Superior temporal gyrus (tissue), 1 donor: Measurements from ENCODE around the gene PLCB2.

ENCODE experiments used
- DNase-seq: peaks from one replicate; pipeline ENCODE4 v3.0.0-alpha.2; 2016; ENCODE audit errors: extremely low spot score

The PLCB2 gene

DNA sequence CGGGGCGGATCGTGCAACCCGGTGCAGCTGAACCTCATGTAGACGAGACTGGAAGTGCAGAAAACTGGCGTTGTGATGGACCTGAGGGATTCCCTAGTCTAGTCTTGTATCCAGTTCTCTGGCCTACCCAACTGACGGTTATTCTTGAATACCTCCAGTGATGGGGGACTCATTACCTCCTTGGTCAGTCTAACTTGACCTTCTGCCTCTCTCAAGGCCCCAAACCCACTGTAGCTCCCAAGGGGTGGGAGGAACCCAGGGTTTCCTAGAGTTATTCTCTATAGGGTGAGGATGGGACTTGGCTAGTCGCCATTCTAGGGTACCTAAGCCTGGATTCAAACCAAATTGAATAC, 57.5 kb downstream of the PLCB2 start:
- DNase-seq: no peak

DNA sequence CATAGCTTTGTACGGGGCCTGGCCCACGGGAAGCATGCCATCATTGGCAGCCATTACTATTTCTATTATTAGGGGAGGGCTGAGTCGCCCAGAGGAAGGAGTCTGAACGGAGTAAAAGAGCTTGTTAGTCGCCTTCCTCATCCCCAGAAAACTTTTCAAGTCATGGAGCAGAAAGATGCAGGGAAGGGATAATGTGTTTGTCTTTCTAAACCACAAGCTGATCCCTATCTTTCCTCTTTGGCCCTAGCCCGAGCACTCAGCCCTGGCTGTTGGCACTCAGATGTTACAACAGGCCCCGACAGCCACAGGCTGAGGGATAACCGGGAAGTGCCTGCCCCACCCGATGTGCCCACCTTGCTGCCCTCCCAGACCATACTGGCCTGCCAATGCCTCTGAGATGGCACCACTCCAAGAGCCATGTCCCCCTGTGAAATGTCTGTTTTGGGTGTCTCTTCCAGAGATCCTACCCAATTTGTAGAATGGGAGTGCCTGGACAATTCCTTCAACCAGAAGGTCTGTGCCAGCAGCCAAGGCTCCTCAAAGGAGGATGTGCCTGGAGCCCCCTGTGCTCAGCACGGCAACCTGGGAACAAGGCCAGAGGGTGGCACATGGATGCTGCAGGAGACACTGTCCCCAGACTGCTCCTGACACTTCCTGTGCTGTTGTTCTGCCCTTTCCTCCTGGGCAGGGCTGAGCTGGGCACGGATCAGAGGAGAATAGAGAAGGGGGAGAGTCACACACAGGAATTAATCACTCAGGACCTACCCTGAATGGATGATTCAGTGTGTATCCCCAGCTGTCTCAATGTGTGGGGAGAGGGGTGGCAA, 58.0 kb downstream of the PLCB2 start:
- no peak for DNase-seq

DNA sequence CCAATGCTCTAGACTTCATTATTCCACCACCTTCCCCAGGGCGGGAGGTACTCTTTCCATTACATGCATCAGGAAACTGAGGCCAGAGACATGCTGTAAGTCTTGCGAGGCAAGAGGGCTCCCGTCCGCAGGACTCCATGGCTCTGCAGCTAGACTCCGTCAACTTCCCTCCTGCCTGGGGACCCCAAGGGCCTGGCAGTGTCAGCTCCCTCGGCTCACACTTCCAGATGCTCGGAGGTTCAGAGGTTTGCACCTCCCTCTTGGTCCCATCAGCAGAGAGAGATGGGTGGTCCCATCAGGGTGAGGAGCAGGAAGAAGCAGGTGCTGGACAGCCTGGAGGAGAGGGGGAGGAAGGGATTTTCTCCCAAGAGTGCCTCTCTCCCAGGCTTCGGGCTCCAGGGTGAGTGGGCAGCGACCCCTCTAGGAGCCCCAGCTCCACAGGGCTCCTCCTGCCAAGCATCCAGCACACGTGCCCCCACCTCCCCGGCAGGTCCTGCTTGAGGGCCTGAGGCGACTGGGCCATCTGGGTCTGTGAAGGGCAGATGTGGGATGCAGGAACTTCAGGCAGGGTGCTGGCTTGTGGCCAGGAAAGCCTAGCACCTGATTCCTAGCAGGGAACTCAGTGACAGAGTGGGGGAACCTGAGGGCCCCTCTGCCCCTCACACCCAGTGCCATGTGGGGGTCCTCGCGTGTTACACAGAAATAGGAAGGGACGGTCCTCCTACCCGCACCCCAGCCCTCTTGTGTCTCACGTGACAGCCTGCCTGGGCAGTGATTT, 59.5 kb downstream of the PLCB2 start:
- DNase-seq: no peak

DNA sequence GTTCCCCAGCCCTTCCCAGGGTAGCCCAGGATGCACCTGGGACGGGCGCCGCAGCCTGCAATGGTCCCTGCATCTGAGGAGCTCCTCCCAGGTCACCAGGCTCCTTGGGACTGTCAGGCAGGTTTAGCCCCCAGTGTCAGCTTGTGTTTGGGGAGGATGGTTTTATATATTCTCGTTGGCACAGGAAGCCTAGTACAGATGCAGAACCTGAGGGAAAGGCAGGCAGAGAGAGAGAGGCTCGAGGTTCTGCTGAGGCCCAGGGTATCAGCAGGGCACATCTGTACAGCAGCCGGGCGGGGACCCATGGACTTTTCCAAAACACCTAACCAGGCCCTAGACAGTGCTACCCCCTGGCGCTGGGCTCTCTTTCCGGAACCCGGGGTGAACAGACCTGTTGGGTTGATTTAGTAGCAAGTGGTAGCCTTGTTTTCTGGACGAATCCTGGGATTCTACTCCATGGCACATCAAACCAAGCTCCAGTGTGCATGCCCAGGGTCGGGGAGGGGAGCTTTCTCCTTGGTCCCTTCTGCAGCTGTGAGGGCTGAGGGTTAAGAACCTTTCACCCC, 60.2 kb downstream of the PLCB2 start:
- no peak for DNase-seq

DNA sequence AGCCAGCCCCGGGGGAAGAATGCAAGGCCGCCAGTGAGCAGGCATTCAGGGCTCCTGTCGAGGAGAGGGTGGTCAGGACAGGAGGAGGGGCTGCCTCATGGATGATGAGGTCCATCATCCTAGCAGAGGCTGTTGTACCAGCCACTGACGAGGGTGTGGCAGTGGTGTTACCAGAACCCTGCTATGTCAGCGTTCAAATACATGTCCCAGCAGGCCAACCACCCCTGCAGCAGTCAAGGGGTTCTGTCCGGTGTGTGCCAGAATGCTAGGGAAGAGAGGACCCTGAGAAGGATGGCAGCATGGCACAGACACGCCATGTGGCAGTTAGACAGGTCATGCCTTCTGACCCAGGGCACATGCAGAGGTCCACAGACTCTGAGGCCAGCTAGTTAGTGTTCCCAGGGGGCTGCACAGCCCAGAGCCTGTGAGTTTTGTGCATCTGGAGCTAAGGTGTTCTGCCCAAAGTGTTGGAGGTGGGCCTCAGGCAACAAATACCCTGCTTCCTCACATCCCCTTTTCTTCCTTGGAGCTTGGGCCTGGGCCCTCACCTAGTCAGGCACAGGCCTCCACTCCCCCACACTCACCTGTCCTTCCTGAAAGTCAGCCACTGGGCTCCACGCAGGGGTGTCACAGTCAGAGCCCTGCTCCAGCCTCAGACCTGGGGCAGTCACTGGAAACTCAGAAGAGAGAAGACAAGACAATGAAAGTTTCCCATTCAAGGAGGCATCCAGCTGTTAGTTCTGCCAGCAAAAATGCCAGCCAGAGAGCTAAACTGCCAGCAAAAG, 61.0 kb downstream of the PLCB2 start:
- DNase-seq: no peak

DNA sequence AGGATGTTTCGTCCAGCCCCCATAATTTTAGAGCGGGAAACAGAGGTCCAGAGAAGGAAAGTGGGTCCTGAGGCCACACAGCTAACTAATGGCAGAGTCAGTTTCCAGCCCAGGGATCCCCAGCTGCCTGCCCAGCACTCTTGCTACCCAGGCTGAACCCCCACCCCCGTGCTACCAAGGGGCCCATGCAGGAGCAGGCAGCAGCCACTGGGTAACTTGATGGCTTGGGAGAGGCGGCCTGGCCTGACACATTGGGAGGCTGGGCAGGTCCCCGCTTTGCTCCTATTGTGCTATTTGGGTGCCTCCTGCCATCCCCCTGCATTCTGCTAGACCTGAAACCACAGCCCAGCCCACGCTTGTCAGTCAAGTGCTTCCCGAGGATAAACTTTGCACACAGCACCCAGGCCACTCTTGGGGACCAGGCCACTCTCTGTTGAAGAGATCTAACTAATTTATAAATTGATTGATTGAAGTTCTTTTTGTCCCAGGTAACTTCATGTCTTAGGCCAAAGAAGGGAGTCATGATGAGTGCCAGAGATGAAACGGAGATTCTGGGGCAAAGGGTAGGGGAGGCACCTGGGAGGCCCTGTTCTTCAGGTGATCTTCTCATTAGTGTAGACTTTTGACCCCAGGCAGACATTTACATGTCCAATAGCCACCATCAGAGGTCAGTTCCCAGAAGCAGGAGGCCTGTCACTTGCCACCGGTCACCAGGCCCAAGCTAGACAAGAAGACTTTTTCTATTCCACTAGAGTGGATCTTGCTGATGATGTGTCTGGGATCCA, 61.9 kb downstream of the PLCB2 start:
- no peak for DNase-seq

DNA sequence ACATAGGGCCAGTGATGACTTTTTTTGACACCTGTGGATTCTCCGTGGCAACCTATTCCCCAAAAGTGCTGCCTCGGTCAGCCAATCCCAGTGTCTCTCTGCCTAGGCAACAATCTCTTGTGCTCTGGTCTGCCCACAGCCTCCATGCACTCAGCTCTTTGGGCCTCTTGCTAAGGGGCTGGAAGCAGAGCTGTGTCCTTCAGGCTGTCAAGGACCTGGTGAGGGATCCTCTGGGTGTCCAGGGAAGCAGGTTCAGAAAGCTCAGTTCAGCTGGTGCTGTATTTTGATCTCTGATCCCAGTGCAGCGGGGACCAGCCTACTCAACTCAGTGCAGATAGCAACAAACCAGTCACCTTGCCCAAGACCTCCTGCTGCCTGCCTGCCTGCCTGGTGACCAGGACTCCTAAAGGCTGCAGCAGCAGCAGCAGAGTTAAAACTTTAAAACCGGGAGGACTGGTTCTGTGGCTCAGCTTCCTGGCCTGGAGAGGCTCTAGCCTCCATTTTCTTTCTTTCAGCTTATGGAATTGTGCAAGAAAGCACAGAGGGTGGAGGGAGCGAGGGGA, 62.7 kb downstream of the PLCB2 start:
- DNase-seq: no peak

DNA sequence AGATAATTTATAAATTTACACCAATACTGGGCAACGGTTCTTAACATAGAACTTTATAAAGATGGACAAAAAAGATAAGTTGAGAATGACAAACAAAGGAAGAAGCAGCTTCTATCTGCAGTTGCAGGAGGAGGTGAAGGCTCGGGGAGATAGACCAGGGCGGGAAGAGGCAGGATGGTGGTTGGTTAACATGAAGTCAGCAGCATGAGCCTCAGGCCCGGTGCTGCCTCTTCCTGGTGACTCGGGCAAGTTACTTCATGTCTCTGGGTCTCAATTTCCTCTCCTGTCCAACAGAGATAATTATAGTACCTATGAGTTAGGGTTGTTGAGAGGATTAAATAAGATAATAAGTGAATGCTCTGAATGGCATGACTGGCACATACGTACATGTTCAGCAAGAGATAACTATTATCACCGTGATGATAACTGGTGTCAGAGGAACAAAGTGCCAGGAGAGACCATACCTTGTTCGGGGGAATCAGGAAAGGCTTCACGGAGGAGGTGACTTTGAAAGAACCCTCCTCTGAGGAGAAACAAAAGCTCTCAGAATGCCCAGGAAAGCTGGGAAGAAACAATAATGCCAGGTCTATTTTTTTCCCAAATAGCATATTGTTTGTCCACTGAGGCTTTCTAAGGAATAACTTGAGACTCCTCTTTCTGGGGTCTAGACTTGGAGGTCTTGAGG, 64.5 kb downstream of the PLCB2 start:
- DNase-seq: no peak

DNA sequence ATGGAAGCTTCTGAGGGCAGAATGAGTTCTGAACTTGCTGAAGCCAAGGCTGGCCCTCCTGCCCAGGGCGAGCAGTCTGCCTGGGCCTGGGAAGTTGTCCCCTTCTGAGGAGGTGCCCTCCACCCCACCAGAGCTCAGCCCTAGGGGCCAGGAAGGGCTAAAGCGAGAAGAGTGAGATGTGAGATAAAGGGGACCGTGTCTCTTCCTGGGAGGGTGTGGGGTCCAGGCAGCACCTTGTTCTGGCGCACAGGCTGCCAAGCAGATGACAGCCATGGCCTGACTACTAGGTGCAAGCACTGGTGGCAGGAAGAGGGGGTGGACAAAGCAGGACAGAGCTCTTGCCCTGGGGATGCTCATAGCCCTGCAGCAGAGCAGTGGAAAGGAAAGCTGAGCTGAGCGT, 65.1 kb downstream of the PLCB2 start:
- DNase-seq: no peak

DNA sequence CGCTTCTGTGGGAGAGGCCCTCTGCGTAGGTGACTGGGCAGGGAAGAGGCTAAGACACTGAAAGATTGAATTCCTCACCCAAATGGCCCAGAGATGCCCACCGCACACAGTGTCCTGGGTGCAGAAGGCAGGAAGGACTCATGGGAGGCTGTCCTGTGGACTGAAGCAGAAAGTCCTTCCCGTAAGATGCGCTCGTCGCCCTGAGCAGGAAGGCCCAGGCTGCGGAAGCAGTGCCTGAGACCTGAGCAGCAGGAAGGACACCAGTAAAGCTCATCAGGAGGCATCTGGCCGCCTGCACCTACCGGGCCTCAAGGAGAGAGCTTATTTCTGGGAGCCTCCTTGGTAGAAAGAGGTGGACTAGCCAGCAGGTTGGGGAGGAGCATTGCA, 65.5 kb downstream of the PLCB2 start:
- DNase-seq: no peak

DNA sequence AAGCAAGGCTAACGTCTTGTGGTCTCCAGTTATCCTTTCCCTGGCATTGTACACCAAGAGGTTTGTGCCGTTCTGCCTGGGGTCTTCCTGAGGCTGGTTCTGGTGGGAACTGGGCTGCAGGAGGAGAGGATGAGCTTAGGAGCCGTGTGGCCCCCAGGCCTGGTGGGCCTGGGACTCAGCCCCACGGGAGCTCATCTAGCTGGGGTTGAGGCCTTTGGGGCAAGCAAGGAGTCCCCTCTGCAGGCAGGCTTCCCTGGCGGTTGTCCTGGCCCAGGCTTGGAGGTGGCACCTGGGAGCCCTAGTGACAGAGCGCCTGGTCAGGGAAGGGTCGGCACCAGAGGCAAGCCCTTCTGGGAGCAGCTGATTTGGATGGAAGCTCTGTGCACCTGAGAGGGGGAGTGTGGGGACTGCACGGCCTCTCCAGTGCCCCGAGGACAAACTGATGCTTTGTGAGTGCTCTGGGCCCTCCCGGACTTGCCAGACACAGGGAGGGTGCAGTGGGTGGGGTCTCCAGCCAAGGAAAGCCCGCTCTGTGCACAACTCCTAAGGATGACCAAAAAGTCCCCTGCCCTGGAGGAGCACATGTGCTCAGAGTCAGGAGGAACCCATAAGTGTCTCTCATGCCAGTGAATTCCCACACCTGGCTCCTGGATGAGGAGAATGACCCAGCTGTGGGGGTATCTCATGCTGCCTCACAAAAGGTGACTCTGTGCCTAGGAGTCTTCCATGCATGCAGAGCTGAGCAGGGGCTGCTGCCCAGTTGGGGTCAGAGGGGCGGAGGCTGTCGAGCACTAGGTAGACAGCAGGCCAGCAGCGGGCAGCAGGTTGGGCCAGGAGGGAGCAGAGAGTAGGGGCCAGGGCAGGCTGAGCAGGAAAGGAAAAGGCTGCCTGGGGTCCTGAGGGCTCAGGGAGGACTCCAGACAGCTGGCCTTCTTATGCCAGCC, 66.2 kb downstream of the PLCB2 start:
- no peak for DNase-seq

DNA sequence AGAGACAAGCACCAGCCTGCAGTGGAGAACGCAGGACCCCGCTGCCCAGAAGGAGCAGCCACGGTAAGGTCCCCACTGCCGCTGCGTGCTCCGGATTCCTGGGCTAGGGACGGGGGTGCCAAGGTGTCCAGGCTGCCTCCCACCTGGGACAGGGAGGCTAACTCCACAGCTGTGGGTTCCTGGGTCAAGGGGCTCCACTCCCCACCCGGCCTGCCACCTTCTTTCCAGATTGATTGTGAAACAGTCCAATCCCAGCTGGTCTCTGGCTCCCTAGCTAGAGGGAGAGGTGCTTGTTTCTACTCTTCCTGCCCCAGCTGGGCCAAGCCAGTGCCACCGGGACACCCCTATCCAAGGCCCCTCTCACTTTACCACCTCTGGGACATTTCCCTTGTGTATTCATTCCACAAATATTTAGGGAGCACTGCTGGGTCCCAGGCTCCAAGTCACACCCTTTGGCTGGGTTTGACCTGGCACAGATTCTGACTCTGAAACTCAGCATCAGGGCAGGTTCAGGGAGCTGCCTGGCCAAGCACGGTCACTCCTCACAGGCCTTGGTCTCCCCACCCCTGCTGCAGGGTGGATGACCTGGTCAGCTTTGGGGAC, 67.0 kb downstream of the PLCB2 start:
- no peak for DNase-seq

DNA sequence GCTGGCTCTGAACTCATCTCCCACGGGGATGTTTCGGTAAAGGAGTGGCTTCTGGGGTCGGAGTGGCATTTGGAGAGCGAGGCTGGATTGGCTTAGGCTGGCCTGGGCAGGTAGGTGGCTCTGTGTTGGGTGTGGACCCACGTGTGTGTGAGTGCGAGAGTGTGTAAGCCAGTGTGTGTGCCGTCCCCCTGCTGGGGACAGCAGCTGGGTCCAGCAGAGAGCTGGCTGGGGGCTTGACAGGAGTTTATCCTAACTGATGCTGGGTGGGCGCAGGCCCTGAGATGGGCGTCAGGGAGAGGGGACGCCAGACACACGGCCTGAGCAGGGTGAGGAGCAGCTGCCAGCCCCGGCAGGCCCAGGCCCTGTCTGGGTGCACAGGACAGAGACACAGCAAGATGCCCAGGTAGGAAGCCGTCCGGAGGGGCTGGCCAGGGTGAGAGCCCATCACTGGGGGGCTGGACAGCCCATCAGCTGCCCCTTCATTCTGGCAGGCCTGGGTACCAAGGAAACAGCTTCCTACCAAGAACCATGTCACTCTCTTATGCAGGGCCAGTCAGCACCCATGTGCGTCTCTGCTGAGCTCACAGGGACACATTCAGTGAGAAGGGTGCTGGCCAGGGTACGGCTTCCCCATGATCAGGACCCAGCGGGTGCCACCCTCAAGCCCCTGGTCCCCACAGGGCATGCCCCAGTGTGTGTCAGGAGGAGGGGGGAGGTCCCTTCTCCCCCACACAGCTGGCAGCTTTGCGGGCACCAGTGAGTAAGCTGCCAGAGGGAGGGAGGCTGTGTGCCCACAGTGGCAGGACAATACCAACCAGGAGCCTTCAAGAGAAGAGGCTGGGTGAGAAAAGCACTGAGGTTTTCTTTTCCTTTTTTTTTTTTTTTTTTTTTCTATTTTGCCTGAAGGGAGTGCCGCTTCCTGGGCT, 67.8 kb downstream of the PLCB2 start:
- DNase-seq: no peak

DNA sequence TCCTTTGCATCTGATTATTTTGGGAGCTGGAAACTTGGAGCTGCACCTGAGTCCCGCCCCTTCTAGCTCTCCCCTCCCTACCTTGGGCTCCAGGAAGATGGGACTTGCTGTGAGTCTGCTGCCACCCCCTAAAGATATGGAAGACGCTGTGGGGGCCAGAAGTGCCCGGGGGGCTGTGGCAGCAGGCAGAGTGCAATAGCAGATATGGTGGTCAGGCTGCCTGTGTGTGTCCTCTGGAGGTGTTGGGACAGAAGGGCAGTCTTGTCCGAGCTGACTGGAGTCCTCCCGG, 68.4 kb downstream of the PLCB2 start:
- no peak for DNase-seq

DNA sequence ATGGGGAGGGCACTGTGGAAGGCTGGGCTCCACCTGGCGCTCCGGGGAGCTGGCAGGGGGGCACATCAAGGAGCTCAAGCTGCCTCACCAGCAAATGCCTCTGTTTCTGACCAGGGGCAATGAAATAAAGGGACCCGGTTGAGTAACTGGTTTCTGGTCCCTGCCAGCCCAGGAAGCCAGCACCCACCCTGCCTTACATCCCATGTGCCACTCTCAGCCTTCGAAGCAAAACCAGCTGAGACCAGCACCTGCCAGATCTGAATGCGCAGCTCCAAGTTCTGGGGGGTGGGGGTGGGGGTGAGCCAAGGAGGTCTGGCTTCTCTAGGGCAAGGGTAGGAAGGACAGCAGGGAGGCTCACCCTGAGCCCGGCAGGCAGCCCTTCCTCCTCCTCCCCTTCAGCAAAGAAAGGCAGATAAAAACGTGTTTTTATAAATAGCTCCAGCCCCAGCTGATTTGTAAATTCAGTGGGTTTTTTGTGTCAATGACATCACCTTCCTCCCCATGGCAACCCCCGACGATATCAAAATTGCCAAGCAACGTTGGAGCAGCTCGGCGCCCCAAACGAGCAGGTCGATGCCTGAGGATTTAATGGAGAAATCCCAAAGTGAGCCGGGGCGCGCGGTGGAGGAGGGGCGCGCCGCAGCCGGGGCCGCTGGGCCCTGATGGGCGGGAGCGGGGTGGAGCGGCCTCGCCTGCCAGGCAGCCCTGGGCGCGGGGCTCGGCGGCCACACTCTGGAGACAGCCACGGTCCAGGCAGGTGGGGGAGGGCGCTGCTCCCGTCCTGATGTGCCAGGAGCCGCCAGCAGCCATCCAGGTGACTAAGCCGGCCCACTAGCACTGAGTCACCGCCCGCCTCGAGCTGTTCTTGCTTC, 69.0 kb downstream of the PLCB2 start, which contains the start of gene PAK6:
Gene PAK6 (plus strand): TSS at position 532 of the 872 bp plus-strand sequence. CDS start 25,723 bp downstream, outside the sequence.
- no peak for DNase-seq
